ENCODE results near the gene LRRC73.

DNA sequence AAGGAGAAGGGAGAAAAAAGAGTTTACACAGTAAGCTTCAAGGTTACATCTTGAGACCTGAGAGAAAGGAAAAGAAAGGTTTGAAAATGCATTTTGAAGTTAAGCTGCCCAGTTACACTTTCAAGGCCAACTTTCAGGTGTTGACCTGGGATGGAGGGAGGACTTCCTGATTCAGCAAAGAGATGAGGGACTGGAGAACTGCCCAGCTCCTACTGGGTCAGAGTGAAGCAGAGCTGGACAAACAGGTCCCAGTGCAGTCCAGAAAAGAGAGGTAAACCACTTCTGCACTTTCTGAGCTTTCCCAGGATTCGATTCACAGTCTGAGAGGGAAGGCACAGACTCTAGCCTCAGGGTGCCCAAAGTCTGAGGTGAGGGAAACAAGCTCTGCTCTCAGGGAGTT is 38.7 kb downstream of the LRRC73 start:
- TF ChIP-seq, protein P1, sequence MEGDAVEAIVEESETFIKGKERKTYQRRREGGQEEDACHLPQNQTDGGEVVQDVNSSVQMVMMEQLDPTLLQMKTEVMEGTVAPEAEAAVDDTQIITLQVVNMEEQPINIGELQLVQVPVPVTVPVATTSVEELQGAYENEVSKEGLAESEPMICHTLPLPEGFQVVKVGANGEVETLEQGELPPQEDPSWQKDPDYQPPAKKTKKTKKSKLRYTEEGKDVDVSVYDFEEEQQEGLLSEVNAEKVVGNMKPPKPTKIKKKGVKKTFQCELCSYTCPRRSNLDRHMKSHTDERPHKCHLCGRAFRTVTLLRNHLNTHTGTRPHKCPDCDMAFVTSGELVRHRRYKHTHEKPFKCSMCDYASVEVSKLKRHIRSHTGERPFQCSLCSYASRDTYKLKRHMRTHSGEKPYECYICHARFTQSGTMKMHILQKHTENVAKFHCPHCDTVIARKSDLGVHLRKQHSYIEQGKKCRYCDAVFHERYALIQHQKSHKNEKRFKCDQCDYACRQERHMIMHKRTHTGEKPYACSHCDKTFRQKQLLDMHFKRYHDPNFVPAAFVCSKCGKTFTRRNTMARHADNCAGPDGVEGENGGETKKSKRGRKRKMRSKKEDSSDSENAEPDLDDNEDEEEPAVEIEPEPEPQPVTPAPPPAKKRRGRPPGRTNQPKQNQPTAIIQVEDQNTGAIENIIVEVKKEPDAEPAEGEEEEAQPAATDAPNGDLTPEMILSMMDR (IDR thresholded peaks at IDR 0.05) = no peak
- TF ChIP-seq POLR2A (IDR thresholded peaks at IDR 0.05) = no peak

Measured in uterus (tissue), 2 donors.